Hepatocyte (in vitro differentiated cells): ENCODE results near the gene MCF2L2.

Experiments used
- CTCF ChIP-seq: fragments of 200-600 bp; sonication (generic); IDR thresholded peaks from 2 replicates; pipeline ENCODE4 v1.5.1; 2016; ENCODE audit warnings: antibody characterized with exemption, mild to moderate bottlenecking; ENCODE audit not compliant: poor library complexity
- EZH2 ChIP-seq: fragments of 200-600 bp; sonication (generic); IDR thresholded peaks from 2 replicates; pipeline ENCODE4 v1.6.1; 2016; ENCODE audit warnings: antibody characterized with exemption, mild to moderate bottlenecking, borderline replicate concordance
- EZH2phosphoT487 ChIP-seq: fragments of 200-600 bp; sonication (generic); IDR thresholded peaks from one replicate; pipeline ENCODE4 v1.6.1; 2018; ENCODE audit warnings: antibody characterized with exemption, mild to moderate bottlenecking, low read depth, moderate library complexity; ENCODE audit not compliant: unreplicated experiment, severe bottlenecking

GRCh38 chr3:183149915-183150750 is 278.3 kb downstream of the MCF2L2 start:
- TF ChIP-seq CTCF (no peak), EZH2 (no peak), EZH2phosphoT487 (no peak)
